Measurements from ENCODE around the gene COL2A1.

The COL2A1 gene

GRCh38 chr12:47970843-47971242 lies 33.4 kb downstream of the COL2A1 start:
- Histone ChIP-seq H3K36me3 (ENCODE audit: insufficient read depth) (no peaks in the 10 kb centered on the region; the same call in 1 of the 2 replicates), H3K4me3 (IDR thresholded peaks at IDR 0.05; ENCODE audit: insufficient read depth, low read depth, low read length) (no peak overlapping the region), H3K79me2 (ENCODE audit: insufficient read depth, low read depth) (no peaks in the 10 kb centered on the region), H3K4me2 (no peak overlapping the region), H4K20me1 (ENCODE audit: insufficient read depth) (no peaks in the 10 kb centered on the region), H3K27me3 (ENCODE audit: insufficient read depth, low read depth) (no peaks in the 10 kb centered on the region), H3K9ac (no peak overlapping the region), H3K27ac (no peak overlapping the region), H3K4me1 (ENCODE audit: low read depth, poor library complexity, severe bottlenecking) (no peaks in the 10 kb centered on the region), H2AFZ (ENCODE audit: low read depth) (no peak overlapping the region)
- TF ChIP-seq CTCF (conservative IDR thresholded peaks at IDR 0.05; ENCODE audit: low read depth, low read length) = no peak

GRCh38 chr12:47969845-47970244 lies 34.4 kb downstream of the COL2A1 start:
- no peaks in the 10 kb centered on the region for H4K20me1 ChIP-seq (ENCODE audit: insufficient read depth)
- H2AFZ ChIP-seq (ENCODE audit: low read depth) = no peak overlapping the region
- H3K9ac ChIP-seq = no peak overlapping the region
- H3K4me1 ChIP-seq (ENCODE audit: low read depth, poor library complexity, severe bottlenecking) = peaks cover 6% of the 10 kb centered on the region
- no peaks in the 10 kb centered on the region for H3K27me3 ChIP-seq (ENCODE audit: insufficient read depth, low read depth)
- H3K27ac ChIP-seq = no peak overlapping the region
- H3K4me2 ChIP-seq = no peak overlapping the region
- no peaks in the 10 kb centered on the region; the same call in 1 of the 2 replicates for H3K36me3 ChIP-seq (ENCODE audit: insufficient read depth)
- no peak overlapping the region for H3K4me3 ChIP-seq (IDR thresholded peaks at IDR 0.05; ENCODE audit: insufficient read depth, low read depth, low read length)
- no peak for TF ChIP-seq CTCF (conservative IDR thresholded peaks at IDR 0.05; ENCODE audit: low read depth, low read length)
- H3K79me2 ChIP-seq (ENCODE audit: insufficient read depth, low read depth) = no peaks in the 10 kb centered on the region; the same call in 1 of the 2 replicates

- Histone ChIP-seq H3K4me3 (IDR thresholded peaks at IDR 0.05; ENCODE audit: insufficient read depth, low read depth, low read length) (no peak overlapping the region), H2AFZ (ENCODE audit: low read depth) (no peak overlapping the region), H3K9ac (no peak overlapping the region), H3K4me1 (ENCODE audit: low read depth, poor library complexity, severe bottlenecking) (peaks cover 14% of the 10 kb centered on the region), H3K4me2 (no peak overlapping the region), H3K79me2 (ENCODE audit: insufficient read depth, low read depth) (no peaks in the 10 kb centered on the region; the same call in 1 of the 2 replicates), H3K27ac (no peak overlapping the region), H3K36me3 (ENCODE audit: insufficient read depth) (no peaks in the 10 kb centered on the region; the same call in 1 of the 2 replicates), H3K27me3 (ENCODE audit: insufficient read depth, low read depth) (no peaks in the 10 kb centered on the region), H4K20me1 (ENCODE audit: insufficient read depth) (no peaks in the 10 kb centered on the region)
- no peak for TF ChIP-seq CTCF (conservative IDR thresholded peaks at IDR 0.05; ENCODE audit: low read depth, low read length)
Observed at GRCh38 chr12:47967461-47968321, 36.6 kb downstream of the COL2A1 start.

- no peak overlapping the region for H2AFZ ChIP-seq (ENCODE audit: low read depth)
- no peak overlapping the region for H3K4me3 ChIP-seq (IDR thresholded peaks at IDR 0.05; ENCODE audit: insufficient read depth, low read depth, low read length)
- no peak overlapping the region for H3K9ac ChIP-seq
- H3K79me2 ChIP-seq (ENCODE audit: insufficient read depth, low read depth) = no peaks in the 10 kb centered on the region; the same call in 1 of the 2 replicates
- no peak overlapping the region for H3K27ac ChIP-seq
- no peak overlapping the region for H3K4me2 ChIP-seq
- no peaks in the 10 kb centered on the region; the same call in 1 of the 2 replicates for H3K36me3 ChIP-seq (ENCODE audit: insufficient read depth)
- H4K20me1 ChIP-seq (ENCODE audit: insufficient read depth) = no peaks in the 10 kb centered on the region
- TF ChIP-seq CTCF (conservative IDR thresholded peaks at IDR 0.05; ENCODE audit: low read depth, low read length) = no peak
- H3K27me3 ChIP-seq (ENCODE audit: insufficient read depth, low read depth) = no peaks in the 10 kb centered on the region
- H3K4me1 ChIP-seq (ENCODE audit: low read depth, poor library complexity, severe bottlenecking) = peaks cover 14% of the 10 kb centered on the region
Observed at GRCh38 chr12:47965581-47965980, 38.7 kb downstream of the COL2A1 start.
